Endodermal cell (in vitro differentiated cells): ENCODE results near the gene HSF2BP. TPM values are rescaled to one million over a fixed set of nuclear protein-coding genes. Genes with fewer than 3 reads are reported as not detected.

Source experiments
- DNase-seq: peaks from one replicate; pipeline ENCODE4 v3.0.0-alpha.2; 2017
- H3K27ac ChIP-seq: 2 replicates; pipeline ENCODE4 v1.5.1; 2013; ENCODE audit warnings: mild to moderate bottlenecking, low read depth, low read length, moderate library complexity
- H3K27me3 ChIP-seq: 2 replicates; pipeline ENCODE4 v1.6.1; 2013; ENCODE audit warnings: mild to moderate bottlenecking, low read length, moderate library complexity; ENCODE audit not compliant: insufficient read depth, control insufficient read depth, poor library complexity, severe bottlenecking
- H3K36me3 ChIP-seq: 2 replicates; pipeline ENCODE4 v1.7.0; 2013; ENCODE audit warnings: mild to moderate bottlenecking, low read length, moderate library complexity; ENCODE audit not compliant: control insufficient read depth, insufficient read depth
- H3K4me1 ChIP-seq: one replicate; pipeline ENCODE4 v1.7.0; 2013; ENCODE audit warnings: low read length; ENCODE audit not compliant: control insufficient read depth, insufficient read depth
- H3K4me3 ChIP-seq: 2 replicates; pipeline ENCODE4 v1.5.1; 2013; ENCODE audit warnings: mild to moderate bottlenecking, low read length, moderate library complexity
- H3K9ac ChIP-seq: 2 replicates; pipeline ENCODE4 v1.6.1; 2013; ENCODE audit warnings: mild to moderate bottlenecking, low read length, moderate library complexity; ENCODE audit not compliant: poor library complexity, severe bottlenecking; ENCODE audit errors: extremely low read depth
- H3K9me3 ChIP-seq: 2 replicates; pipeline ENCODE4 v1.6.1; 2013; ENCODE audit warnings: mild to moderate bottlenecking, low read length, moderate library complexity; ENCODE audit not compliant: control insufficient read depth
- H3K27ac Mint-ChIP-seq: 2 replicates; pipeline ENCODE4 v1.8.0; 2020; ENCODE audit warnings: mixed read lengths
- H3K27me3 Mint-ChIP-seq: 2 replicates; pipeline ENCODE4 v1.8.0; 2021; ENCODE audit warnings: mild to moderate bottlenecking, mixed read lengths; ENCODE audit not compliant: insufficient read depth
- H3K36me3 Mint-ChIP-seq: 2 replicates; pipeline ENCODE4 v1.8.0; 2020; ENCODE audit warnings: low read depth, mixed read lengths
- H3K4me1 Mint-ChIP-seq: 2 replicates; pipeline ENCODE4 v1.8.0; 2020; ENCODE audit warnings: mixed read lengths
- H3K4me3 Mint-ChIP-seq: 2 replicates; pipeline ENCODE4 v1.8.0; 2020; ENCODE audit warnings: mild to moderate bottlenecking, moderate library complexity, mixed read lengths
- H3K9me3 Mint-ChIP-seq: 2 replicates; pipeline ENCODE4 v1.8.0; 2020; ENCODE audit warnings: mild to moderate bottlenecking, mixed read lengths
- CTCF ChIP-seq: fragments of 200-600 bp; sonication (generic); conservative IDR thresholded peaks from 2 replicates; pipeline ENCODE4 v1.5.0; 2021; ENCODE audit warnings: antibody characterized with exemption, mild to moderate bottlenecking
- WGBS, 2 experiments: methylation state at CpG; one replicate each; pipeline versions ENCODE4 v1.1.5 to v1.1.7; 2013; ENCODE audit warnings: missing lambda C conversion rate in 2 of 2, mixed read lengths in 1 of 2; ENCODE audit not compliant: insufficient coverage in 1 of 2, insufficient read length in 1 of 2; 5-methylcytosine and 5-hydroxymethylcytosine counted together
- total RNA-seq, 2 donors: library from RNA; stranded (reverse); fragmentation: NEBNext Ultra II Directional in 1 of 2; extraction: Animal tissue kit (Norgen Biotek cat#: 25700) in 1 of 2; gene quantifications; 2 replicates in 1 of 2; 3 replicates in 1 of 2; pipeline ENCODE4 v1.2.1, GENCODE V29; 2021

The HSF2BP gene
- total RNA-seq, 2 donors from 2014 or later, result 1.7 to 1.9 TPM

GRCh38 chr21:43627527-43627926, 31.8 kb downstream of the HSF2BP start:
- H3K27me3 Mint-ChIP-seq, result peaks cover 5% of the 10 kb centered on the region
- peaks cover 17% of the 10 kb centered on the region for H3K9me3 Mint-ChIP-seq
- H3K4me1 Mint-ChIP-seq, result peaks cover 4% of the 10 kb centered on the region
- Histone ChIP-seq H3K4me1 (no peaks in the 10 kb centered on the region), H3K9me3 (peaks cover 27% of the 10 kb centered on the region), H3K27ac (no peak overlapping the region), H3K27me3 (no peaks in the 10 kb centered on the region), H3K36me3 (no peaks in the 10 kb centered on the region), H3K9ac (no peak overlapping the region), H3K4me3 (no peak overlapping the region)
- no peak overlapping the region for H3K4me3 Mint-ChIP-seq
- no peak overlapping the region for H3K27ac Mint-ChIP-seq
- DNase-seq, result no peak
- H3K36me3 Mint-ChIP-seq, result peaks cover 13% of the 10 kb centered on the region
- no peak for TF ChIP-seq CTCF
- WGBS, 2 experiments, result 90 to 93% methylated on average over 2 of the region's 2 CpGs

GRCh38 chr21:43626390-43626789, 32.9 kb downstream of the HSF2BP start:
- Mint-ChIP-seq H3K36me3 (peaks cover 13% of the 10 kb centered on the region), H3K9me3 (peaks cover 18% of the 10 kb centered on the region), H3K4me1 (peaks cover 4% of the 10 kb centered on the region), H3K27me3 (peaks cover 5% of the 10 kb centered on the region), H3K4me3 (no peak overlapping the region), H3K27ac (no peak overlapping the region)
- TF ChIP-seq CTCF, result no peak
- Histone ChIP-seq H3K9me3 (peaks cover 27% of the 10 kb centered on the region), H3K27me3 (no peaks in the 10 kb centered on the region), H3K4me3 (no peak overlapping the region), H3K27ac (no peak overlapping the region), H3K9ac (no peak overlapping the region), H3K4me1 (no peaks in the 10 kb centered on the region), H3K36me3 (no peaks in the 10 kb centered on the region)
- 57 to 63% methylated on average over 3 of the region's 3 CpGs for WGBS, 2 experiments
- no peak for DNase-seq

GRCh38 chr21:43624339-43624738, 34.9 kb downstream of the HSF2BP start:
- Histone ChIP-seq H3K9me3 (peaks cover 35% of the 10 kb centered on the region), H3K27ac (no peak overlapping the region), H3K36me3 (no peaks in the 10 kb centered on the region), H3K4me3 (no peak overlapping the region), H3K27me3 (no peaks in the 10 kb centered on the region), H3K9ac (no peak overlapping the region), H3K4me1 (no peaks in the 10 kb centered on the region)
- Mint-ChIP-seq H3K27ac (no peak overlapping the region), H3K36me3 (peaks cover 21% of the 10 kb centered on the region), H3K4me1 (peaks cover 4% of the 10 kb centered on the region), H3K9me3 (peaks cover 33% of the 10 kb centered on the region), H3K27me3 (peaks cover 3% of the 10 kb centered on the region), H3K4me3 (no peak overlapping the region)
- no peak for DNase-seq
- TF ChIP-seq CTCF, result peak; percentile 35
- WGBS, 2 experiments, result 84 to 86% methylated on average over 2 to 4 of the region's 4 CpGs
